Measurements from ENCODE around the gene TNFRSF4. TPM values are rescaled to one million over a fixed set of nuclear protein-coding genes. Genes with fewer than 3 reads are reported as not detected.

Gene TNFRSF4
- total RNA-seq, 4 donors from 2014 or later, result 0.50 to 2.1 (median 0.93) TPM

- H3K27me3 ChIP-seq, result no peaks in the 10 kb centered on the region
- no peak for DNase-seq (ENCODE audit: extremely low spot score)
- no peak overlapping the region for H3K4me3 ChIP-seq
- 91% methylated on average over 6 of the region's 20 CpGs for WGBS
- peaks cover 59 to 93% (median 89%) of the 10 kb centered on the region in 4 donors for H3K36me3 ChIP-seq
- H3K4me1 ChIP-seq, result peaks cover 0 to 14% (median 12%) of the 10 kb centered on the region in 4 donors
- TF ChIP-seq EP300 (IDR thresholded peaks at IDR 0.05), result no peak
- no peak for TF ChIP-seq CTCF (IDR thresholded peaks at IDR 0.05)
- TF ChIP-seq POLR2AphosphoS5 (IDR thresholded peaks at IDR 0.05), result no peak
- TF ChIP-seq POLR2A (IDR thresholded peaks at IDR 0.05; ENCODE audit: low read depth), result no peak
- H3K27ac ChIP-seq (replicated peaks in 1 of 4), result no peak overlapping the region
- no peaks in the 10 kb centered on the region for H3K9me3 ChIP-seq
- intact Hi-C loops (cut with DNase I), result no loop called here
Observed at GRCh38 chr1:1219341-1219740, 5.4 kb upstream of the TNFRSF4 start.

GRCh38 chr1:1218524-1219200, 4.7 kb upstream of the TNFRSF4 start:
- H3K36me3 ChIP-seq, result peaks cover 59 to 86% (median 82%) of the 10 kb centered on the region in 4 donors
- 91% methylated on average over 25 of the region's 36 CpGs for WGBS
- no peaks in the 10 kb centered on the region for H3K9me3 ChIP-seq
- no peak overlapping the region for H3K4me3 ChIP-seq
- H3K4me1 ChIP-seq, result peaks cover 6 to 20% (median 17%) of the 10 kb centered on the region in 4 donors
- DNase-seq (ENCODE audit: extremely low spot score), result no peak
- H3K27me3 ChIP-seq, result no peaks in the 10 kb centered on the region
- intact Hi-C loops (cut with DNase I), result no loop called here
- TF ChIP-seq CTCF (IDR thresholded peaks at IDR 0.05) (no peak), POLR2AphosphoS5 (IDR thresholded peaks at IDR 0.05) (no peak), EP300 (IDR thresholded peaks at IDR 0.05) (no peak), POLR2A (IDR thresholded peaks at IDR 0.05; ENCODE audit: low read depth) (no peak)
- H3K27ac ChIP-seq (replicated peaks in 1 of 4), result no peak overlapping the region

DNA sequence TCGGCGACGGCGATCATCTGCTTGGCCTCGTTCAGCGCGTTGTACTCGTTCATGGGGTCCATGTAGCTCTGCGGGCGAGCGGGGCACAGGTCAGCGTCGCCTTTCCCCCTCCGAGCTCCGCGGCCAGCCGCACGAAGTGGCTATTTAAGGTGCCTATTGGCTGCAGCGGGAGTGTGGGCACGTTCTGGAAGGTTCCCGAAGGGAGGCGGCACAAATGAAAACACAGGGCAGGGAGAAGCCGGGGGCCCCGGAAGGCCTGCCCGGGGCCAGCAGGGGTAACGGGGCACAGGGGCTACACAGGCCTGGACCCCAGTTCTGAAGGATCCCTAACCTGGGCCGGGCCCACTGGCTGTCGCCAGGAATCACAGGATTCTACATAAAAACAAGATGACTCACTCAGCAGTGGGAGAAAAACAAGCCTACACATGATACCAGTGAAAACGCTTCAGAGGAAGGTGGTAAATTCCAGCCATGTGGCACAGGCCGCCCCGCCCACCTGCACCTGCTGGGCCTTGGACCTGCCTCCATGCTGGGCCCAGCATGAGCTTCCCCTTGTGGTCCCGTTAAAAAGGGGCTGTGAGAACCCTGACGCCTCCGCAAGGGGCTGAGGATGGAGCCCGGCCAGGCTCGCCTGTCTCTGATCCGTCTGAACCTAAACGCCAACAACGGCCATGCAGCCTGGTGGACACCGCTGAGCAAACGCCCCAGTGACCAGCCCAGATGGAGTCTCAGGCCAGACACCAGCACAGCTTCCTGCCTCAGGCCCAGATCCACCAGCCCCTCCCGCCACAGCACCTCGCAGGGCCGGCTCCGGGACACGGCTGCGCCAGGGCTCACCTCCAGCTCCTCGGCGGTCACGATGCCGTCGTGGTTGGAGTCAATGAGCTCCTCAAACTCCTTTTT, 3.9 kb upstream of the TNFRSF4 start:
- H3K27ac ChIP-seq (replicated peaks in 1 of 4), result no peak overlapping the region
- peaks cover 51 to 78% (median 74%) of the 10 kb centered on the region in 4 donors for H3K36me3 ChIP-seq
- no peak for DNase-seq (ENCODE audit: extremely low spot score)
- intact Hi-C loops (cut with DNase I), result no loop called here
- H3K27me3 ChIP-seq, result no peaks in the 10 kb centered on the region
- no peak overlapping the region for H3K4me3 ChIP-seq
- 93% methylated on average over 36 of the region's 52 CpGs for WGBS
- no peaks in the 10 kb centered on the region for H3K9me3 ChIP-seq
- TF ChIP-seq CTCF (IDR thresholded peaks at IDR 0.05) (no peak), POLR2AphosphoS5 (IDR thresholded peaks at IDR 0.05) (no peak), POLR2A (IDR thresholded peaks at IDR 0.05; ENCODE audit: low read depth) (no peak), EP300 (IDR thresholded peaks at IDR 0.05) (no peak)
- peaks cover 14 to 25% (median 24%) of the 10 kb centered on the region in 4 donors for H3K4me1 ChIP-seq

GRCh38 chr1:1216770-1217620, 3.0 kb upstream of the TNFRSF4 start:
- WGBS, result 87% methylated on average over 34 of the region's 74 CpGs
- no peak for DNase-seq (ENCODE audit: extremely low spot score)
- TF ChIP-seq POLR2AphosphoS5 (IDR thresholded peaks at IDR 0.05) (no peak), CTCF (IDR thresholded peaks at IDR 0.05) (no peak), EP300 (IDR thresholded peaks at IDR 0.05) (no peak), POLR2A (IDR thresholded peaks at IDR 0.05; ENCODE audit: low read depth) (no peak)
- Histone ChIP-seq H3K36me3 (peaks cover 43 to 69% (median 65%) of the 10 kb centered on the region in 4 donors), H3K4me1 (peaks cover 14 to 32% (median 28%) of the 10 kb centered on the region in 4 donors), H3K27me3 (no peaks in the 10 kb centered on the region), H3K27ac (replicated peaks in 1 of 4) (no peak overlapping the region), H3K4me3 (no peak overlapping the region), H3K9me3 (no peaks in the 10 kb centered on the region)
- intact Hi-C loops (cut with DNase I), result no loop called here

Data from esophagus muscularis mucosa (tissue), 4 donors.